HepG2 (cell line): ENCODE measurements around the gene POP5. TPM values are rescaled to one million over a fixed set of nuclear protein-coding genes. Genes with fewer than 3 reads are reported as not detected.

ENCODE experiments used
- ATAC-seq: fragments of 200-7000 bp; cut with Tn5 transposase; 3 replicates; pipeline ENCODE4 v1.9.1; 2020; ENCODE audit warnings: mild to moderate bottlenecking, moderate library complexity
- BruUV-seq: library from RNA; stranded (reverse); fragments of 400-500 nt; replicated peaks from 2 replicates; lab custom pipeline; 2021; lab: Mats Ljungman, UMichigan
- CTCF ChIA-PET: fragments of 300-600 bp; formaldehyde crosslinking; extraction: SDS; loops from one replicate; lab custom pipeline; 2021; ENCODE audit warnings: low total read pairs, inconsistent platforms, low intra/inter-chr PET ratio; lab: Yijun Ruan, JAX
- POLR2A ChIA-PET: fragments of 350-600 bp; sonication (Branson Sonifier 250); formaldehyde crosslinking; loops from one replicate; lab custom pipeline; 2020; ENCODE audit warnings: antibody characterized with exemption, inconsistent platforms; lab: Yijun Ruan, JAX
- DNase-seq: peaks from one replicate; pipeline ENCODE4 v3.0.0-alpha.2; 2015; ENCODE audit warnings: low spot score
- FAIRE-seq: peaks from 3 replicates; lab custom pipeline; 2011; peaks lifted over from hg19 to GRCh38; lab: Jason Lieb, UNC
- H2AFZ ChIP-seq: one replicate; pipeline ENCODE4 v1.6.1; 2011; ENCODE audit warnings: low read length, inconsistent platforms
- H3K27ac ChIP-seq: fragments of 300-600 bp; 3 replicates; pipeline ENCODE4 v1.8.0; 2011; ENCODE audit warnings: mixed run types, mild to moderate bottlenecking, mixed read lengths, low read length, inconsistent platforms; ENCODE audit not compliant: insufficient read depth; ENCODE audit errors: extremely low read length
- H3K27me3 ChIP-seq, 2 experiments: fragments of 200-600 bp in 1 of 2; 2 replicates in 1 of 2; 3 replicates in 1 of 2; pipeline versions ENCODE4 v1.6.0 to v1.8.0; 2011; ENCODE audit warnings: low read length in 2 of 2, mild to moderate bottlenecking in 2 of 2, moderate library complexity in 2 of 2, inconsistent platforms in 1 of 2; ENCODE audit not compliant: insufficient read depth in 2 of 2, control insufficient read depth in 1 of 2
- H3K36me3 ChIP-seq, 2 experiments: fragments of 200-600 bp in 1 of 2; replicated peaks in 1 of 2; 2 replicates in 1 of 2; 3 replicates in 1 of 2; pipeline versions ENCODE4 v1.5.1 to v1.8.0; 2011; ENCODE audit warnings: low read length in 2 of 2, inconsistent platforms in 1 of 2; ENCODE audit not compliant: insufficient read depth in 2 of 2, control insufficient read depth in 1 of 2
- H3K4me1 ChIP-seq: 2 replicates; pipeline ENCODE4 v1.5.1; 2012; ENCODE audit warnings: low read length, inconsistent platforms; ENCODE audit not compliant: insufficient read depth
- H3K4me2 ChIP-seq: 2 replicates; pipeline ENCODE4 v1.6.0; 2011; ENCODE audit warnings: low read depth, low read length, inconsistent platforms
- H3K4me3 ChIP-seq, 3 experiments: fragments of 200-600 bp in 1 of 3; sonication (generic), shearing (Covaris generic) in 1 of 3; replicated peaks in 1 of 3; 2 replicates each; pipeline ENCODE4 v1.5.1; 2011 to 2016; ENCODE audit warnings: low read length in 3 of 3, inconsistent platforms in 2 of 3, low read depth in 2 of 3, mild to moderate bottlenecking in 2 of 3, control low read depth in 1 of 3, mixed read lengths in 1 of 3; ENCODE audit not compliant: insufficient read depth in 1 of 3
- H3K79me2 ChIP-seq: one replicate; pipeline ENCODE4 v1.6.1; 2011; ENCODE audit warnings: low read length, inconsistent platforms; ENCODE audit not compliant: insufficient read depth
- H3K9ac ChIP-seq: 2 replicates; pipeline ENCODE4 v1.6.0; 2011; ENCODE audit warnings: mild to moderate bottlenecking, low read depth, low read length, inconsistent platforms; ENCODE audit not compliant: insufficient read depth
- H3K9me3 ChIP-seq: 2 replicates; pipeline ENCODE4 v1.5.1; 2012; ENCODE audit warnings: mild to moderate bottlenecking, low read length
- H4K20me1 ChIP-seq: 2 replicates; pipeline ENCODE4 v1.6.0; 2011; ENCODE audit warnings: inconsistent platforms, mild to moderate bottlenecking, low read length, moderate library complexity; ENCODE audit not compliant: insufficient read depth
- GPN1 ChIP-seq: sonication (generic); formaldehyde crosslinking; IDR thresholded peaks from 2 replicates; pipeline ENCODE4 v1.5.1; 2020; ENCODE audit warnings: missing genetic modification reagents, borderline replicate concordance
- HMGA1 ChIP-seq: sonication (generic); formaldehyde crosslinking; conservative IDR thresholded peaks from 2 replicates; pipeline ENCODE4 v1.4.0; 2020; ENCODE audit warnings: missing genetic modification reagents
- HNF4A ChIP-seq: sonication (generic); formaldehyde crosslinking; IDR thresholded peaks from 2 replicates; pipeline ENCODE4 v1.4.0; 2020; ENCODE audit warnings: missing genetic modification reagents
- KAT7 ChIP-seq: IDR thresholded peaks from 2 replicates; pipeline ENCODE4 v1.6.1; 2018; ENCODE audit warnings: borderline replicate concordance, missing compliant biosample characterization
- KDM6A ChIP-seq: IDR thresholded peaks from 2 replicates; pipeline ENCODE4 v1.6.1; 2016; ENCODE audit warnings: low read depth
- NONO ChIP-seq, 2 experiments: fragments of 450-650 bp in 1 of 2; sonication (generic) in 1 of 2; formaldehyde crosslinking in 1 of 2; IDR thresholded peaks in 1 of 2; conservative IDR thresholded peaks in 1 of 2; 2 replicates each; pipeline versions ENCODE4 v1.6.1 to v1.8.0; 2017 to 2022; ENCODE audit warnings: mild to moderate bottlenecking in 1 of 2, missing genetic modification reagents in 1 of 2, moderate library complexity in 1 of 2
- ZZZ3 ChIP-seq: sonication (generic); formaldehyde crosslinking; IDR thresholded peaks from 2 replicates; pipeline ENCODE4 v1.4.0; 2020; ENCODE audit warnings: missing genetic modification reagents, mild to moderate bottlenecking, borderline replicate concordance
- WGBS: methylation state at CpG from one replicate; pipeline ENCODE4 v1.1.6; 2017; ENCODE audit warnings: low lambda C conversion rate; 5-methylcytosine and 5-hydroxymethylcytosine counted together
- in situ Hi-C: cut with HindIII; loops from 2 replicates; pipeline ENCODE4 v1.10.0; 2017; ENCODE audit warnings: low pct_unique_long_range_greater_than_20kb; ENCODE audit not compliant: extremely low pct_ligation_motif_present
- intact Hi-C: fragments of 100-400 bp; cut with micrococcal nuclease; formaldehyde crosslinking; loops from one replicate; pipeline ENCODE4 v1.10.0; 2022; ENCODE audit not compliant: unreplicated experiment
- polyA plus RNA-seq, 8 experiments: library from polyadenylated mRNA; depleted of rRNA in 3 of 8; stranded (reverse) in 7 of 8; unstranded in 1 of 8; fragments of >200 nt; fragmentation: Illumina TruSeq in 4 of 8; extraction: Trizol in 4 of 8; gene quantifications; 2 replicates each; pipeline versions ENCODE4 v1.2.1 to v1.2.3, GENCODE V29; 2011 to 2016; ENCODE audit warnings: low read depth in 4 of 8, missing spikeins in 1 of 8, mixed read lengths in 1 of 8; ENCODE audit not compliant: insufficient read depth in 1 of 8
- total RNA-seq, 5 experiments: library from RNA; depleted of rRNA; stranded (reverse); fragments of >200 nt; fragmentation: Illumina TruSeq; extraction: Trizol; gene quantifications; 2 replicates each; pipeline ENCODE4 v1.2.3, GENCODE V29; 2016; ENCODE audit warnings: low read depth in 1 of 5
- TF ChIP-seq, protein P1 (sequence below): sonication (generic); formaldehyde crosslinking; IDR thresholded peaks from 2 replicates; pipeline ENCODE4 v1.9.0; 2021; ENCODE audit warnings: missing genetic modification reagents, borderline replicate concordance
- TF ChIP-seq, protein P2 (sequence below): IDR thresholded peaks from 2 replicates; pipeline ENCODE4 v1.6.1; 2016; ENCODE audit warnings: control low read depth
- TF ChIP-seq, protein P3 (sequence below): sonication (generic); formaldehyde crosslinking; IDR thresholded peaks from 2 replicates; pipeline ENCODE4 v1.4.0; 2020; ENCODE audit warnings: missing genetic modification reagents
- TF ChIP-seq, protein P4 (sequence below): sonication (generic); formaldehyde crosslinking; IDR thresholded peaks from 2 replicates; pipeline ENCODE4 v1.5.1; 2020; ENCODE audit warnings: missing genetic modification reagents, mild to moderate bottlenecking, borderline replicate concordance
- TF ChIP-seq, protein P5 (sequence below): sonication (generic); formaldehyde crosslinking; IDR thresholded peaks from 2 replicates; pipeline ENCODE4 v1.5.1; 2020; ENCODE audit warnings: missing genetic modification reagents, mild to moderate bottlenecking, borderline replicate concordance
- TF ChIP-seq, protein P6 (sequence below): sonication (generic); formaldehyde crosslinking; IDR thresholded peaks from 2 replicates; pipeline ENCODE4 v1.5.1; 2020; ENCODE audit warnings: missing genetic modification reagents, mild to moderate bottlenecking, borderline replicate concordance

The POP5 gene
- total and polyA plus RNA-seq, 2 of the 13 experiments (the other 11 are each of a cell fraction or from before 2014, with no cell fraction given), result 45.6 to 61.3 TPM

DNA sequence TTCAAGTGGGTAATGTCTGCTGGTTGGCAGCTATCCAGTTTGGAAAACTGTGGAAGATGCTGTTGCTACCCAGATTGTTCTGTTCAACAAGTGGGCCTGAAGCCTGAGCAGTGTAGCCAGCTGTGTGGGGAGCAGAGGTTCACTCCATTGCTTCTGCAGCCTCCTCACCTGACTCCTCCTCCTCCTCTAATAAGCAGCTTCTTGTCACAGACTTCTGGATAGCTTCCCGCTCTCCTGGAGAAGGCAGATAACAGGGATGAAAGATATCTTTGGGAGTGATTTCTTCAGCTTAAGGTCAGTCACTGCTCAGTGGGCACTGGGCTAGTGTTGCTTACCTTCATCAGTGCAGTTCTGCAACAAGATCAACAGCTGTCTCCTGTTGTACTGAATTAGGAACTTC, 2.0 kb downstream of the POP5 start (continued):
- TF ChIP-seq, protein P1, sequence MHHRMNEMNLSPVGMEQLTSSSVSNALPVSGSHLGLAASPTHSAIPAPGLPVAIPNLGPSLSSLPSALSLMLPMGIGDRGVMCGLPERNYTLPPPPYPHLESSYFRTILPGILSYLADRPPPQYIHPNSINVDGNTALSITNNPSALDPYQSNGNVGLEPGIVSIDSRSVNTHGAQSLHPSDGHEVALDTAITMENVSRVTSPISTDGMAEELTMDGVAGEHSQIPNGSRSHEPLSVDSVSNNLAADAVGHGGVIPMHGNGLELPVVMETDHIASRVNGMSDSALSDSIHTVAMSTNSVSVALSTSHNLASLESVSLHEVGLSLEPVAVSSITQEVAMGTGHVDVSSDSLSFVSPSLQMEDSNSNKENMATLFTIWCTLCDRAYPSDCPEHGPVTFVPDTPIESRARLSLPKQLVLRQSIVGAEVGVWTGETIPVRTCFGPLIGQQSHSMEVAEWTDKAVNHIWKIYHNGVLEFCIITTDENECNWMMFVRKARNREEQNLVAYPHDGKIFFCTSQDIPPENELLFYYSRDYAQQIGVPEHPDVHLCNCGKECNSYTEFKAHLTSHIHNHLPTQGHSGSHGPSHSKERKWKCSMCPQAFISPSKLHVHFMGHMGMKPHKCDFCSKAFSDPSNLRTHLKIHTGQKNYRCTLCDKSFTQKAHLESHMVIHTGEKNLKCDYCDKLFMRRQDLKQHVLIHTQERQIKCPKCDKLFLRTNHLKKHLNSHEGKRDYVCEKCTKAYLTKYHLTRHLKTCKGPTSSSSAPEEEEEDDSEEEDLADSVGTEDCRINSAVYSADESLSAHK (CRISPR knock-in tag), result no peak
- TF ChIP-seq KAT7 (CRISPR knock-in tag) (no peak), KDM6A (CRISPR knock-in tag) (no peak), GPN1 (CRISPR knock-in tag) (no peak)
- TF ChIP-seq, protein P2, sequence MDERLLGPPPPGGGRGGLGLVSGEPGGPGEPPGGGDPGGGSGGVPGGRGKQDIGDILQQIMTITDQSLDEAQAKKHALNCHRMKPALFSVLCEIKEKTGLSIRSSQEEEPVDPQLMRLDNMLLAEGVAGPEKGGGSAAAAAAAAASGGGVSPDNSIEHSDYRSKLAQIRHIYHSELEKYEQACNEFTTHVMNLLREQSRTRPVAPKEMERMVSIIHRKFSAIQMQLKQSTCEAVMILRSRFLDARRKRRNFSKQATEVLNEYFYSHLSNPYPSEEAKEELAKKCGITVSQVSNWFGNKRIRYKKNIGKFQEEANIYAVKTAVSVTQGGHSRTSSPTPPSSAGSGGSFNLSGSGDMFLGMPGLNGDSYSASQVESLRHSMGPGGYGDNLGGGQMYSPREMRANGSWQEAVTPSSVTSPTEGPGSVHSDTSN (CRISPR knock-in tag), result no peak
- TF ChIP-seq, protein P3, sequence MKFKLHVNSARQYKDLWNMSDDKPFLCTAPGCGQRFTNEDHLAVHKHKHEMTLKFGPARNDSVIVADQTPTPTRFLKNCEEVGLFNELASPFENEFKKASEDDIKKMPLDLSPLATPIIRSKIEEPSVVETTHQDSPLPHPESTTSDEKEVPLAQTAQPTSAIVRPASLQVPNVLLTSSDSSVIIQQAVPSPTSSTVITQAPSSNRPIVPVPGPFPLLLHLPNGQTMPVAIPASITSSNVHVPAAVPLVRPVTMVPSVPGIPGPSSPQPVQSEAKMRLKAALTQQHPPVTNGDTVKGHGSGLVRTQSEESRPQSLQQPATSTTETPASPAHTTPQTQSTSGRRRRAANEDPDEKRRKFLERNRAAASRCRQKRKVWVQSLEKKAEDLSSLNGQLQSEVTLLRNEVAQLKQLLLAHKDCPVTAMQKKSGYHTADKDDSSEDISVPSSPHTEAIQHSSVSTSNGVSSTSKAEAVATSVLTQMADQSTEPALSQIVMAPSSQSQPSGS (CRISPR knock-in tag), result no peak
- TF ChIP-seq, protein P4, sequence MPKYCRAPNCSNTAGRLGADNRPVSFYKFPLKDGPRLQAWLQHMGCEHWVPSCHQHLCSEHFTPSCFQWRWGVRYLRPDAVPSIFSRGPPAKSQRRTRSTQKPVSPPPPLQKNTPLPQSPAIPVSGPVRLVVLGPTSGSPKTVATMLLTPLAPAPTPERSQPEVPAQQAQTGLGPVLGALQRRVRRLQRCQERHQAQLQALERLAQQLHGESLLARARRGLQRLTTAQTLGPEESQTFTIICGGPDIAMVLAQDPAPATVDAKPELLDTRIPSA (CRISPR knock-in tag), result no peak
- TF ChIP-seq, all 625 proteins: peak for 2

DNA sequence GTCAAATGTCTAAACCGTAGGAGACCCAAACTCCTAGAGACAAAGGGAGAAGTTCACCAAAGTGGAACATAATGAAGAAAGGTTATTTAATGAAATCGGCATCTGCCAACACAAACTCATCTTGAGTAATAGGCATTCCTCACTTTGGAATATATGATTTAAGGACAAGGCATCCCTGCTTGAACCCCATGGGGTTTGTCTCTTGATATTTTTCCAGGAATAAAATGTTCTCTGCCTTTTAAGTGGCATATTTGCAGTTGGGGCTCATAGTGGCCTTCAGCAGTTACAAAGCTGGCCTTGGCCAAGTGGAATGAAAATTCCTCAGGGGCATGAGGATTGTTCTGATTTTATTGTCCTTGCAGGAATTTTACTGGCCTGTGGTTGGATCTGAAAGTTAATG, 7.1 kb downstream of the POP5 start:
- ChIA-PET CTCF (no interaction called here), POLR2A (no interaction called here)
- Histone ChIP-seq H2AFZ (no peak overlapping the region), H4K20me1 (no peaks in the 10 kb centered on the region), H3K4me1 (no peaks in the 10 kb centered on the region), H3K27ac (no peak overlapping the region), H3K9me3 (no peaks in the 10 kb centered on the region), H3K9ac (no peak overlapping the region), H3K79me2 (no peaks in the 10 kb centered on the region), H3K4me2 (no peak overlapping the region), H3K36me3 (peaks cover 43 to 85% of the 10 kb centered on the region in 2 experiments), H3K27me3 (no peaks in the 10 kb centered on the region), H3K4me3 (no peak overlapping the region)
- intact Hi-C loops, result no loop called here
- FAIRE-seq, result no peak
- in situ Hi-C loops, result no loop called here
- no peak for DNase-seq
- BruUV-seq, result no TSS peak
- 92% methylated on average over 2 of the region's 2 CpGs for WGBS
- ATAC-seq, result no peak
- TF ChIP-seq ZZZ3 (CRISPR knock-in tag) (no peak), NONO (IDR thresholded peaks at IDR 0.05) (no peak), NONO (CRISPR knock-in tag; conservative IDR thresholded peaks at IDR 0.05) (no peak), HMGA1 (no peak), HNF4A (CRISPR knock-in tag) (no peak)
- TF ChIP-seq, protein P5, sequence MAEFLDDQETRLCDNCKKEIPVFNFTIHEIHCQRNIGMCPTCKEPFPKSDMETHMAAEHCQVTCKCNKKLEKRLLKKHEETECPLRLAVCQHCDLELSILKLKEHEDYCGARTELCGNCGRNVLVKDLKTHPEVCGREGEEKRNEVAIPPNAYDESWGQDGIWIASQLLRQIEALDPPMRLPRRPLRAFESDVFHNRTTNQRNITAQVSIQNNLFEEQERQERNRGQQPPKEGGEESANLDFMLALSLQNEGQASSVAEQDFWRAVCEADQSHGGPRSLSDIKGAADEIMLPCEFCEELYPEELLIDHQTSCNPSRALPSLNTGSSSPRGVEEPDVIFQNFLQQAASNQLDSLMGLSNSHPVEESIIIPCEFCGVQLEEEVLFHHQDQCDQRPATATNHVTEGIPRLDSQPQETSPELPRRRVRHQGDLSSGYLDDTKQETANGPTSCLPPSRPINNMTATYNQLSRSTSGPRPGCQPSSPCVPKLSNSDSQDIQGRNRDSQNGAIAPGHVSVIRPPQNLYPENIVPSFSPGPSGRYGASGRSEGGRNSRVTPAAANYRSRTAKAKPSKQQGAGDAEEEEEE, result no peak
- TF ChIP-seq, protein P6, sequence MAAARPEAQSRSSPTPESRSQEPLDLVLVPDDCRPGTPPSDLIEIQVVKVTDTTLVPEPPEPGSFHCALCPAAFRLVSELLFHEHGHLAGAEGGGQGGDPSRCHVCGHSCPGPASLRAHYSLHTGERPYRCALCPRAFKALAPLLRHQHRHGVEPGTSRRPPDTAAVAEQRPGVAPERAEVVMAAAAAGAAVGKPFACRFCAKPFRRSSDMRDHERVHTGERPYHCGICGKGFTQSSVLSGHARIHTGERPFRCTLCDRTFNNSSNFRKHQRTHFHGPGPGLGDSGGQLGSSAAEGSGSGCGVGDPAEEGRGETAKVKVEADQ (CRISPR knock-in tag), result no peak
